HEK293 (cell line): Measurements from ENCODE around the gene MEF2C.

Experiments used
- CTCF ChIA-PET: fragments of 350-600 bp; formaldehyde crosslinking; extraction: SDS; loops from one replicate; lab custom pipeline; 2021; ENCODE audit warnings: antibody characterized with exemption; lab: Yijun Ruan, JAX
- POLR2A ChIA-PET: fragments of 300-600 bp; formaldehyde crosslinking; extraction: SDS; loops from one replicate; lab custom pipeline; 2020; ENCODE audit warnings: antibody characterized with exemption, inconsistent platforms; lab: Yijun Ruan, JAX
- H3K27ac ChIP-seq: fragments of 200-500 bp; sonication (Bioruptor generic); 2 replicates; pipeline ENCODE4 v1.5.1; 2014; ENCODE audit warnings: low read depth, low read length, control low read depth, inconsistent platforms; ENCODE audit errors: extremely low read depth
- H3K36me3 ChIP-seq, 2 experiments: fragments of 200-500 bp in 1 of 2; sonication (Bioruptor generic) in 1 of 2; 1 replicate in 1 of 2; 2 replicates in 1 of 2; pipeline ENCODE4 v1.5.1; 2014 to 2017; ENCODE audit warnings: inconsistent platforms in 2 of 2, low read length in 2 of 2; ENCODE audit not compliant: control insufficient read depth in 2 of 2, insufficient read depth in 1 of 2
- H3K4me1 ChIP-seq: fragments of 200-500 bp; sonication (Bioruptor generic); 2 replicates; pipeline ENCODE4 v1.5.1; 2014; ENCODE audit warnings: mild to moderate bottlenecking, low read length, inconsistent platforms; ENCODE audit not compliant: control insufficient read depth, insufficient read depth
- H3K4me3 ChIP-seq: 2 replicates; pipeline ENCODE4 v1.5.1; 2011; ENCODE audit warnings: low read depth, mild to moderate bottlenecking, control low read depth, low read length, moderate library complexity
- H3K9me3 ChIP-seq: fragments of 200-500 bp; sonication (Bioruptor generic); 2 replicates; pipeline ENCODE4 v1.5.1; 2014; ENCODE audit warnings: low read depth, low read length, inconsistent platforms; ENCODE audit not compliant: control insufficient read depth, insufficient read depth
- BCL11A ChIP-seq: fragments of 450-650 bp; formaldehyde crosslinking; IDR thresholded peaks from 2 replicates; pipeline ENCODE4 v1.5.1; 2016; ENCODE audit warnings: low read depth, missing biosample characterization, missing genetic modification characterization
- KLF8 ChIP-seq: fragments of 450-650 bp; formaldehyde crosslinking; IDR thresholded peaks from 2 replicates; pipeline ENCODE4 v1.5.1; 2016; ENCODE audit warnings: missing biosample characterization, missing genetic modification characterization
- SCRT1 ChIP-seq: fragments of 450-650 bp; formaldehyde crosslinking; IDR thresholded peaks from 2 replicates; pipeline ENCODE4 v1.5.1; 2016; ENCODE audit warnings: missing biosample characterization, missing genetic modification characterization, borderline replicate concordance
- SP2 ChIP-seq: fragments of 450-650 bp; formaldehyde crosslinking; IDR thresholded peaks from 2 replicates; pipeline ENCODE4 v1.5.1; 2016; ENCODE audit warnings: missing biosample characterization, missing genetic modification characterization
- SP3 ChIP-seq: fragments of 450-650 bp; formaldehyde crosslinking; IDR thresholded peaks from 2 replicates; pipeline ENCODE4 v1.5.1; 2016; ENCODE audit warnings: missing biosample characterization, missing genetic modification characterization
- ZBTB8A ChIP-seq: fragments of 450-650 bp; formaldehyde crosslinking; IDR thresholded peaks from 2 replicates; pipeline ENCODE4 v1.5.1; 2016; ENCODE audit warnings: missing biosample characterization, missing genetic modification characterization
- ZEB2 ChIP-seq: fragments of 450-650 bp; formaldehyde crosslinking; IDR thresholded peaks from 2 replicates; pipeline ENCODE4 v1.5.1; 2016; ENCODE audit warnings: missing biosample characterization, missing genetic modification characterization
- ZFHX2 ChIP-seq: fragments of 450-650 bp; formaldehyde crosslinking; conservative IDR thresholded peaks from 2 replicates; pipeline ENCODE4 v1.5.1; 2016; ENCODE audit warnings: missing biosample characterization, missing genetic modification characterization
- ZFP41 ChIP-seq: fragments of 450-650 bp; formaldehyde crosslinking; IDR thresholded peaks from 2 replicates; pipeline ENCODE4 v1.5.1; 2016; ENCODE audit warnings: missing biosample characterization, missing genetic modification characterization, borderline replicate concordance
- ZNF133 ChIP-seq: fragments of 450-650 bp; formaldehyde crosslinking; IDR thresholded peaks from 2 replicates; pipeline ENCODE4 v1.5.1; 2016; ENCODE audit warnings: missing biosample characterization, missing genetic modification characterization
- ZNF175 ChIP-seq: fragments of 450-650 bp; formaldehyde crosslinking; IDR thresholded peaks from 2 replicates; pipeline ENCODE4 v1.5.1; 2016; ENCODE audit warnings: missing biosample characterization, missing genetic modification characterization
- ZNF2 ChIP-seq: fragments of 450-650 bp; formaldehyde crosslinking; IDR thresholded peaks from 2 replicates; pipeline ENCODE4 v1.5.1; 2016; ENCODE audit warnings: missing biosample characterization, missing genetic modification characterization
- ZNF214 ChIP-seq: fragments of 450-650 bp; formaldehyde crosslinking; IDR thresholded peaks from 2 replicates; pipeline ENCODE4 v1.5.1; 2017; ENCODE audit warnings: missing biosample characterization, mild to moderate bottlenecking, missing genetic modification characterization, borderline replicate concordance
- ZNF221 ChIP-seq: fragments of 450-650 bp; formaldehyde crosslinking; IDR thresholded peaks from 2 replicates; pipeline ENCODE4 v1.5.1; 2017; ENCODE audit warnings: missing biosample characterization, missing genetic modification characterization, borderline replicate concordance
- ZNF266 ChIP-seq: fragments of 450-650 bp; formaldehyde crosslinking; IDR thresholded peaks from 2 replicates; pipeline ENCODE4 v1.5.1; 2016; ENCODE audit warnings: missing biosample characterization, missing genetic modification characterization, low read depth
- ZNF274 ChIP-seq, 2 experiments: fragments of 200-500 bp in 1 of 2; fragments of 450-650 bp in 1 of 2; sonication (Bioruptor generic) in 1 of 2; formaldehyde crosslinking in 1 of 2; IDR thresholded peaks; 2 replicates each; pipeline versions ENCODE4 v1.5.1 to v1.6.1; 2014 to 2016; ENCODE audit warnings: borderline replicate concordance in 1 of 2, inconsistent platforms in 1 of 2, low read length in 1 of 2, missing biosample characterization in 1 of 2, missing genetic modification characterization in 1 of 2
- ZNF335 ChIP-seq: fragments of 450-650 bp; formaldehyde crosslinking; conservative IDR thresholded peaks from 2 replicates; pipeline ENCODE4 v1.5.1; 2016; ENCODE audit warnings: missing biosample characterization, missing genetic modification characterization
- ZNF426 ChIP-seq: fragments of 450-650 bp; formaldehyde crosslinking; IDR thresholded peaks from 2 replicates; pipeline ENCODE4 v1.5.1; 2017; ENCODE audit warnings: missing biosample characterization, missing genetic modification characterization, mild to moderate bottlenecking, inconsistent platforms, moderate library complexity
- ZNF48 ChIP-seq: fragments of 450-650 bp; formaldehyde crosslinking; IDR thresholded peaks from 2 replicates; pipeline ENCODE4 v1.5.1; 2016; ENCODE audit warnings: missing biosample characterization, missing genetic modification characterization
- ZNF488 ChIP-seq: fragments of 450-650 bp; formaldehyde crosslinking; IDR thresholded peaks from 2 replicates; pipeline ENCODE4 v1.5.1; 2016; ENCODE audit warnings: missing biosample characterization, missing genetic modification characterization
- ZNF514 ChIP-seq: fragments of 450-650 bp; formaldehyde crosslinking; IDR thresholded peaks from 2 replicates; pipeline ENCODE4 v1.5.1; 2016; ENCODE audit warnings: missing biosample characterization, missing genetic modification characterization
- ZNF571 ChIP-seq: fragments of 450-650 bp; formaldehyde crosslinking; IDR thresholded peaks from 2 replicates; pipeline ENCODE4 v1.5.0; 2017; ENCODE audit warnings: missing biosample characterization, missing genetic modification characterization
- ZNF596 ChIP-seq: fragments of 450-650 bp; IDR thresholded peaks from 2 replicates; pipeline ENCODE4 v1.5.0; 2018; ENCODE audit warnings: missing biosample characterization, mild to moderate bottlenecking, missing genetic modification characterization, moderate library complexity
- ZNF629 ChIP-seq: fragments of 450-650 bp; formaldehyde crosslinking; IDR thresholded peaks from 2 replicates; pipeline ENCODE4 v1.5.1; 2017; ENCODE audit warnings: missing biosample characterization, missing genetic modification characterization
- ZNF664 ChIP-seq: fragments of 450-650 bp; formaldehyde crosslinking; IDR thresholded peaks from 2 replicates; pipeline ENCODE4 v1.5.1; 2016; ENCODE audit warnings: missing biosample characterization, missing genetic modification characterization
- ZNF830 ChIP-seq: fragments of 450-650 bp; IDR thresholded peaks from 2 replicates; pipeline ENCODE4 v1.5.0; 2018; ENCODE audit warnings: missing biosample characterization, missing genetic modification characterization, low read depth, mild to moderate bottlenecking, moderate library complexity
- TF ChIP-seq, protein P1 (sequence below): fragments of 450-650 bp; formaldehyde crosslinking; IDR thresholded peaks from 2 replicates; pipeline ENCODE4 v1.5.1; 2016; ENCODE audit warnings: missing biosample characterization, missing genetic modification characterization, low read depth
- TF ChIP-seq, protein P2 (sequence below): fragments of 450-650 bp; formaldehyde crosslinking; optimal IDR thresholded peaks from 2 replicates; pipeline ENCODE3; 2016; ENCODE audit warnings: missing biosample characterization, mild to moderate bottlenecking, missing genetic modification characterization

Gene MEF2C

DNA sequence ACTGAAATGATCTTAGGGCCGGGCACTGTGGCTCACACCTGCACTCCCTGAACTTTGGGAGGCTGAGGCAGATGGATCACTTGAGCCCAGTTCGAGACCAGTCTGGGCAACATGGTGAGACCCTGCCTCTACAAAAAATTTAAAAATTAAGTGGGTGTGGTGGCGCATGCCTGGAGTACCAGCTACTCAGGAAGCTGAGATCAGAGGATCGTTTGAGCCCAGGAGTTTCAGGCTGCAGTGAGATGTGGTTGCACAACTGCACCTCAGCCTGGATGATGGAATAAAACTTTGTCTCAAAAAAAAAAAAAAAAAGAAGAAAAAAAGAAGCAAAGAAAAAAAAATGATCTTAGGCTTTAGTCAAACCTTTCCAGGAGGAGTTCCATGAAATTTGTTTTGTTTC, 41.8 kb downstream of the MEF2C start:
- ChIA-PET POLR2A (interaction anchor here (0.7 kb wide), 1 partner anchor 105 kb away, joined by 3 read pairs; no protein-coding TSS in a partner anchor), CTCF (no interaction called here)
- Histone ChIP-seq H3K4me1 (no peaks in the 10 kb centered on the region; the same call in 1 of the 2 replicates), H3K27ac (no peak overlapping the region), H3K4me3 (no peak overlapping the region), H3K9me3 (no peaks in the 10 kb centered on the region), H3K36me3 (no peaks in the 10 kb centered on the region)
- TF ChIP-seq ZNF266: no peak
- TF ChIP-seq ZEB2 (tag by site-specific recombination): no peak
- TF ChIP-seq, protein P1, sequence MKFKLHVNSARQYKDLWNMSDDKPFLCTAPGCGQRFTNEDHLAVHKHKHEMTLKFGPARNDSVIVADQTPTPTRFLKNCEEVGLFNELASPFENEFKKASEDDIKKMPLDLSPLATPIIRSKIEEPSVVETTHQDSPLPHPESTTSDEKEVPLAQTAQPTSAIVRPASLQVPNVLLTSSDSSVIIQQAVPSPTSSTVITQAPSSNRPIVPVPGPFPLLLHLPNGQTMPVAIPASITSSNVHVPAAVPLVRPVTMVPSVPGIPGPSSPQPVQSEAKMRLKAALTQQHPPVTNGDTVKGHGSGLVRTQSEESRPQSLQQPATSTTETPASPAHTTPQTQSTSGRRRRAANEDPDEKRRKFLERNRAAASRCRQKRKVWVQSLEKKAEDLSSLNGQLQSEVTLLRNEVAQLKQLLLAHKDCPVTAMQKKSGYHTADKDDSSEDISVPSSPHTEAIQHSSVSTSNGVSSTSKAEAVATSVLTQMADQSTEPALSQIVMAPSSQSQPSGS (tag by site-specific recombination): no peak
- no peak for TF ChIP-seq ZBTB8A (tag by site-specific recombination)
- TF ChIP-seq ZNF133 (tag by site-specific recombination): no peak
- no peak for TF ChIP-seq ZNF48 (tag by site-specific recombination)
- TF ChIP-seq, protein P2, sequence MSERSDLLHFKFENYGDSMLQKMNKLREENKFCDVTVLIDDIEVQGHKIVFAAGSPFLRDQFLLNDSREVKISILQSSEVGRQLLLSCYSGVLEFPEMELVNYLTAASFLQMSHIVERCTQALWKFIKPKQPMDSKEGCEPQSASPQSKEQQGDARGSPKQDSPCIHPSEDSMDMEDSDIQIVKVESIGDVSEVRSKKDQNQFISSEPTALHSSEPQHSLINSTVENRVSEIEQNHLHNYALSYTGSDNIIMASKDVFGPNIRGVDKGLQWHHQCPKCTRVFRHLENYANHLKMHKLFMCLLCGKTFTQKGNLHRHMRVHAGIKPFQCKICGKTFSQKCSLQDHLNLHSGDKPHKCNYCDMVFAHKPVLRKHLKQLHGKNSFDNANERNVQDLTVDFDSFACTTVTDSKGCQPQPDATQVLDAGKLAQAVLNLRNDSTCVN (tag by site-specific recombination): no peak
- TF ChIP-seq SCRT1 (tag by site-specific recombination): no peak

GRCh38 chr5:88840495-88840894, 42.5 kb downstream of the MEF2C start:
- no peaks in the 10 kb centered on the region for H3K9me3 ChIP-seq
- TF ChIP-seq ZNF571 (tag by site-specific recombination): no peak
- TF ChIP-seq KLF8 (tag by site-specific recombination): no peak
- TF ChIP-seq ZNF274 (IDR thresholded peaks at IDR 0.05; ENCODE audit: low read length): no peak
- no peak for TF ChIP-seq ZNF274 (tag by site-specific recombination; IDR thresholded peaks at IDR 0.05; ENCODE audit: borderline replicate concordance)
- TF ChIP-seq BCL11A (tag by site-specific recombination): no peak
- no peaks in the 10 kb centered on the region for H3K36me3 ChIP-seq
- no peak overlapping the region for H3K4me3 ChIP-seq
- no peaks in the 10 kb centered on the region; the same call in 1 of the 2 replicates for H3K4me1 ChIP-seq
- ChIA-PET CTCF (no interaction called here), POLR2A (no interaction called here)
- no peak overlapping the region for H3K27ac ChIP-seq

DNA sequence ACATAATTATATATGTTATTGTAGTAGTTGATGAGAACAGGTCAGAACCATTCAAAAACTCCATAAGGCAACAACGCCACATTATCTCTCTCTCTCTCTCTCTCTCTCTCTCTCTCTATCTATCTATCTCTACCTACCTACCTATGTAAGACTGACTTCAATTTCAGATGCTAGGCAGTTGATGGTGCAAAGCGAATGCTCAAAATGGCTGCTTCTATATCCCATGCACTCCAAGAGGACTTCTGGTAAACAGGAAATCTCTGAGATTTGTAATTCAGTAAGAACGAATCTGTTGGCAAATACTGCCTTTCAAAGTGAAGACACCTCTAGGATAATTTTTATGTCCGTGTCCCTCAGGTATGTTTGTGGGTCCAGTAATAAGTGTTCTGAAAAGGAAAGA, 43.7 kb downstream of the MEF2C start:
- no peaks in the 10 kb centered on the region for H3K36me3 ChIP-seq
- ChIA-PET CTCF (no interaction called here), POLR2A (no interaction called here)
- no peak overlapping the region for H3K27ac ChIP-seq
- H3K4me1 ChIP-seq: no peaks in the 10 kb centered on the region; the same call in 1 of the 2 replicates
- H3K4me3 ChIP-seq: no peak overlapping the region
- TF ChIP-seq ZFHX2 (tag by site-specific recombination) (no peak), ZNF596 (tag by site-specific recombination) (peak; percentile 54), SP3 (no peak)
- H3K9me3 ChIP-seq: no peaks in the 10 kb centered on the region

GRCh38 chr5:88838500-88838899, 44.5 kb downstream of the MEF2C start:
- H3K9me3 ChIP-seq: no peaks in the 10 kb centered on the region
- H3K27ac ChIP-seq: no peak overlapping the region
- ChIA-PET CTCF (no interaction called here), POLR2A (no interaction called here)
- no peak overlapping the region for H3K4me3 ChIP-seq
- no peaks in the 10 kb centered on the region for H3K36me3 ChIP-seq
- no peaks in the 10 kb centered on the region; the same call in 1 of the 2 replicates for H3K4me1 ChIP-seq
- TF ChIP-seq ZNF214 (tag by site-specific recombination) (no peak), SP2 (tag by site-specific recombination) (no peak), ZNF514 (tag by site-specific recombination) (no peak), ZNF426 (tag by site-specific recombination) (no peak), ZFP41 (tag by site-specific recombination) (no peak), ZNF664 (tag by site-specific recombination) (no peak), ZNF175 (tag by site-specific recombination) (no peak), ZNF2 (tag by site-specific recombination) (no peak), ZNF335 (no peak), ZNF488 (tag by site-specific recombination) (no peak), ZNF830 (tag by site-specific recombination) (no peak), ZNF629 (tag by site-specific recombination) (no peak), ZNF221 (no peak)
